Fibroblast of pulmonary artery (primary cell): ENCODE data around the gene IGF1.
"Not testable (repeated sequence)": the region's sequence is repeated elsewhere in the genome, so short reads cannot be mapped to it uniquely, and the experiment has no call there.

Experiments used
- DNase-seq: peaks from one replicate; pipeline ENCODE4 v3.0.0-alpha.2; 2010; ENCODE audit warnings: low read depth
- H3K4me3 ChIP-seq: replicated peaks from 2 replicates; pipeline ENCODE4 v1.5.1; 2011; ENCODE audit warnings: low read depth, mild to moderate bottlenecking, control low read depth, low read length, moderate library complexity
- CTCF ChIP-seq: IDR thresholded peaks from 2 replicates; pipeline ENCODE4 v1.5.1; 2011; ENCODE audit warnings: mild to moderate bottlenecking, control low read depth, low read length, inconsistent platforms; ENCODE audit errors: missing control alignments

IGF1 gene

GRCh38 chr12:102454808-102455760, 25.3 kb downstream of the IGF1 start:
- no peak overlapping the region for H3K4me3 ChIP-seq
- TF ChIP-seq CTCF = no peak
- DNase-seq = peak; percentile 38

- TF ChIP-seq CTCF = no peak
- H3K4me3 ChIP-seq = no peak overlapping the region
- DNase-seq = no peak
Observed at GRCh38 chr12:102454330-102454729, 26.0 kb downstream of the IGF1 start.

GRCh38 chr12:102452605-102453004, 27.8 kb downstream of the IGF1 start:
- TF ChIP-seq CTCF = no peak
- no peak for DNase-seq
- no peak overlapping the region for H3K4me3 ChIP-seq

GRCh38 chr12:102449018-102449417, 31.3 kb downstream of the IGF1 start:
- DNase-seq, H3K4me3 ChIP-seq: not testable (repeated sequence)

GRCh38 chr12:102447426-102447825, 32.9 kb downstream of the IGF1 start:
- not testable (repeated sequence) for DNase-seq, H3K4me3 ChIP-seq

- TF ChIP-seq CTCF = no peak
- no peak for DNase-seq
- H3K4me3 ChIP-seq = no peak overlapping the region
Observed at GRCh38 chr12:102444707-102445106, 35.7 kb downstream of the IGF1 start.

- DNase-seq = no peak
- TF ChIP-seq CTCF = no peak
- no peak overlapping the region for H3K4me3 ChIP-seq
Observed at GRCh38 chr12:102444093-102444492, 36.3 kb downstream of the IGF1 start.

- H3K4me3 ChIP-seq = no peak overlapping the region
- DNase-seq = peak; percentile 23
- TF ChIP-seq CTCF = no peak
Observed at GRCh38 chr12:102441077-102441596, 39.2 kb downstream of the IGF1 start.
